GM19099 (cell line): ENCODE data around the gene ZBTB7A.

Experiments
- POLR2A ChIP-seq: IDR thresholded peaks from 3 replicates; pipeline ENCODE4 v1.6.1; 2011; ENCODE audit warnings: low read depth; ENCODE audit not compliant: insufficient read length; ENCODE audit errors: extremely low read depth

ZBTB7A gene

DNA sequence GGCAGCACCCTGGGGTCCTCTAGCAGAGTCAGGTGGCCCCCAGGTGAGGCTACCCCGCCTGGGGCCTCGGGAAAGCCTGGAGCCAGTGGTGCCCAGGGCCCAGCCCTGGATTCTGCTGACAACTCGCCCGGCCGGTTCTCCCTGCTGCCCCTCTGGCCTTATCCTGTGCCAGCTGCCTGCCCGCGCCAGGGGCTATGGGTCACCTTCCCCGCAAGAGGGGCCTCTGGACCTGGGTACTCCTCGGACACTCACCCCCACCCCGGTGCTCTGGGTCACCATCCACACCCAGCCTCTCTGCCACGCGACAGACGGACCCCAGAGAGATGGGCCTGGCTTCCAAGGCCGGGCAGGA is 24.0 kb downstream of the ZBTB7A start:
- no peak for TF ChIP-seq POLR2A

DNA sequence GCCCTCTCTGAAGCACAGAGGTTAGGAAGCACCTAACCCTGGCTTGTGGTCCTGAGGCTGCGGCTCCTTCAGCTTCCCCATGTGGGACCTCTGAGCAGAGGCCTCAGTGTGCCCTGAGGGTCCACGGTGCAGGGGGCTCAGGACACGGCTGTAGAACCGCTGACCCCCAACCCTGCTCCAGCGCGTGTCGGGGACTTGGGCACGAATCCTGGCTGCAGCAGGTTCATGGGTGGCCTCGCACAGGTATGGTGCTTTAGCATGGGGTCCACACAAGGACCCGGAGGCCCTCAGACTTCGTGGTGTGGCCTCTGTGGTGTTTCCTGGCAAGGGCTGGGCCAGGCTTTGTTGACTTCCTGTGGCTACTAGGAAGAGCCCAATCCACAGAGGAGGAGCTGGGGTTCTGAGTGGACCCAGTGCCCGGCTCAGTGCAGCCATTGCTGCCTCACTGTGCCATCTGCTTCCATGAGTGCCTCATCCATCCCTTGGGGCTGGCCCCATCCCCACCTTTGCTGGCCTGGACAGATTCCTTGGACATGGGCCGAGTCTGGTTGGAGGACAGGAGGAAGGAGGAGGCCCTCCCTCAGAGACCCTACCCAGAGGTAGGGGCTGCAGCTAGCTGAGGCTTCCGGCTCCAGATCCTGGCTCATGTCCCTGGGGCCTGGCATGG is 24.5 kb downstream of the ZBTB7A start:
- TF ChIP-seq POLR2A: no peak

DNA sequence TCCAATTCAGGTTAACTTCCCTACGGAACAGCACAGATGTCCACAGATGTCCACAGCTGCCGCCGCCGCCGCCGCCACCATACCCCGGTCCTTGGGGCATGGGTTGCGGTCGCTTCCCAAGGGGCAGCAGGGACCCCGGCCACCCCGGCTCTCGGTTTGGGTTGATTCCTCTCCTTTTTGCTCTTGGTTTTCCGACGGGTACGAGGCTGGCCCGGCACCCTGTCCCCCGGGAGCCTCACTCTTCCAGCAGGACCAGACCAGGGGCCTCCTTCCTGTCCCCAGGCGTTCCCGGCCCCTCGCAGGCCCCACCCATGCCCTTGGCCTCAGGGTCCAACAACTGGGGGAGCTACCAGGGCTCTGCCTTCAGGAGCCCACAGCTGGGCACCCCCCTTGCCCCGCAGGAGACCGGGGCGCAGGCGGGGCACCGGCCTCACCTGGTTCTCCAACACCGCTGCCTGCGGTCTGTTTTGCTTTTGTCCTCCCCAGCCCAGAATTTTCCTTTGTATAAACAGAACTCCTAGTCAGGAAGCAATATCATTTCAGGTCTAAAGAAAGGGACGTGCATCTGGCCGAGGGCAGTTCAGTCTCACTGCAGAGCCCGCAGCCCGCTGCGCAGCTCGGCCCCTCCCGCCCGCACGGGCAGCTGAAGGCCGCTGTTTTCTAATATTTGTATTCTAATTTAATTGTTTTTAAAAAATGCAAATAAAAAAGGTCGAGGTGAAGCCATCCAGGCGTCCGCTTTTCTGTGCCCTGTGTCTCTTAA is 27.9 kb downstream of the ZBTB7A start:
- TF ChIP-seq POLR2A: no peak

DNA sequence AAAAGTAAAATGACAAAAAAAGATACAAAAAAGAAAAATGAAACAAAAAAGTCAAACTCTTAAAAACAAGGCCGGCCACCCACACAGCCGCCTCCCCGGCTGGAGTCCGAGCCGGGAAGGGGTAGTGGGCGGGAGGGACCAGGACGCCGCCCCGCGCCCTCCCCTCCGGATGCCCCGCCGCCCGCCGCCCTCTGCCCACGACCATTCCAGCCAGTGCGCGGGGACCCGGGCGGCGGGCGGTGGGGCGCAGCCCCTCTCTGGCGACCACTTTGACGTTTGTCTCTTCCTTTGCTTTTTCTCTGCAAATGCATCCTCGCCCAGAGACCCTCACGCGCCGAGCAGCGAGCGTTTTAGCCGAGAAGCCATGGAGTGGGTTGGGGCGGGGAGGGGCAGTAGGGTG is 28.6 kb downstream of the ZBTB7A start:
- no peak for TF ChIP-seq POLR2A

DNA sequence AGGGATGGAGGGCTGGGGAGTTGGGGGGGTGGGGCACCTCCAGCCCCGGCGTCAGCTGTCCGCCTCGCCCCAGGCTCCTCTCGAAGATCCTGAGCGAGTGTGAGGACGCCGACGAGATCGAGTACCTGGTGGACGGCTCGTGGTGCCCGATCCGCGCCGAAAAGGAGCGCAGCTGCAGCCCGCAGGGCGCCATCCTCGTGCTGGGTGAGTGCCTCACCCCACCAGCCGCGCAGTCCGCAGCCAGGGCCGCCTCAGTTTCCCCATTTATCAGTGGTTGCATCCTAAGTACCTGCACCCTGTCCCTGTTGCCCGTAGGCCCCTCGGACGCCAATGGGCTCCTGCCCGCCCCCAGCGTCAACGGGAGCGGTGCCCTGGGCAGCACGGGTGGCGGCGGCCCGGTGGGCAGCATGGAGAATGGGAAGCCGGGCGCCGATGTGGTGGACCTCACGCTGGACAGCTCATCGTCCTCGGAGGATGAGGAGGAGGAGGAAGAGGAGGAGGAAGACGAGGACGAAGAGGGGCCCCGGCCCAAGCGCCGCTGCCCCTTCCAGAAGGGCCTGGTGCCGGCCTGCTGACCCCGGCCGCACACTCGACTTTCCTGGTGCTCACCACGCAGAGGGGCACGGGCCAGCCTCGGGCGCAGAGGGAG is 29.3 kb downstream of the ZBTB7A start:
- TF ChIP-seq POLR2A: no peak

DNA sequence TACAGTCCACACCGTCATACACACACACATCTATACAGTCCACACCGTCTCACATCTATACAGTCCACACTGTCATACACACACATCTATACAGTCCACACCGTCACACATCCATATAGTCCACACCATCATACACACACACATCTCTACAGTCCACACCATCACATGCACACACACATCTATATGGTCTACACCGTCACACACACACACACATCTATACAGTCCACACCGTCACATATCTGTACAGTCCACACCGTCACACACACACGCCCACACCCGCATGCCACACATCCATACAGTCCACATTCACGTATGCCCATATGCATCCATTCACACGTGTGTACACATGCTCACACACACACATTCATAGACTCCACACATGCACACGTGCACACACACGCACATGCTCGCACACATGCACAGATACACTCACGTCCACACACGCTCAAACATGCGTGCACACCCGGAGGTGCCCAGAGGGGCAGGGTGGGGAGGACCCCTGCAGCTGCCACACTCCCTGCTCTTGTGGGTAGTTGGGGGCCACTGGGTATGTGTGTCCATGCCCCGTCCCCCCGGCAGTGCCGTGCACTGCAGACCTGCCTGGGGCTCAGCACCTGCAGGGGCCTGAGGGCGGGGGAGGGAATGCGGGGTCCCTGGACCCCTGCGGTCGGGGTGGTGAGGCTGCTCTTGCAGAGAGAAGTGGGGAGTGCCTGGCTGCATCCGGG is 30.0 kb downstream of the ZBTB7A start:
- TF ChIP-seq POLR2A: no peak

DNA sequence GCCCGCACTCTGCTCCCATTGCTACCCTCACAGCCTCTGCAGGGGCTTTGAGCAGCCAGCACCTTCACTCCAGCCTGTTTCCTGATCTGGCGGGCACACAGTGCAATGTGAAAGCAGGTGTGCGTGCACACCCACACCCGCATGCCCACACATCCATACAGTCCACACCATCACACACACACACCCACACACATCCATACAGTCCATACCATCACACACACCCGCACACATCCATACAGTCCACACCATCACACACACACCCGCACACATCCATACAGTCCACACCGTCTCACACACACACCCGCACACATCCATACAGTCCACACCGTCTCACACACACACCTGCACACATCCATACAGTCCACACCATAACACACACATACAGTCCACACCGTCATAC is 31.1 kb downstream of the ZBTB7A start:
- no peak for TF ChIP-seq POLR2A

DNA sequence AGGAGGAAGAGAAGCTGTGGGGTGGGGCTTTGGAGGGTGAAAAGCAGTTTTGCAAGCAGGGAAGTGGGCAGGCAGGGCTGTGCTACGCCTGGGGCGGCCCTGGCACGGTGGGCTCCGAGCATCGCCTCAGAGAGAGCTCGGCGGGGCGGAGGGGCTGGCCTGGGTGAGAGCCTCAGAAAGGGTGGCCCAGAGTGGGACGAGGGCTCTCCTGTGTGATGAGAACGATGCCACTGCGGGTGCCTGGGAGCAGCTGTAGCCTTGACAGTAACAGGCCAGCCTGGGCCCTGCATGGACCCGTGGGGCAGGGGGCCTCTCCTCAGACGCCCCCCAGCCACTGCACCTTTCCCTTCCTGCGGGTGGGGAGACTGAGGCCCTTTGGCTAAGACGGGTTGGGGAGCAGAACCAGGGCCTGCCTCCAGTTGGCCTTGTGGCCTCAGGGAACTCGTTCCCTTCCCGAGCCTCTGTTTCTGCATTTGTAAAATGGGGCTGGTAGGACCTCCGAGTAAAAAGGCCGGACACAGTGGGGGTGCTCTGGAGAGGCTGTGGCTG is 31.6 kb downstream of the ZBTB7A start:
- no peak for TF ChIP-seq POLR2A

DNA sequence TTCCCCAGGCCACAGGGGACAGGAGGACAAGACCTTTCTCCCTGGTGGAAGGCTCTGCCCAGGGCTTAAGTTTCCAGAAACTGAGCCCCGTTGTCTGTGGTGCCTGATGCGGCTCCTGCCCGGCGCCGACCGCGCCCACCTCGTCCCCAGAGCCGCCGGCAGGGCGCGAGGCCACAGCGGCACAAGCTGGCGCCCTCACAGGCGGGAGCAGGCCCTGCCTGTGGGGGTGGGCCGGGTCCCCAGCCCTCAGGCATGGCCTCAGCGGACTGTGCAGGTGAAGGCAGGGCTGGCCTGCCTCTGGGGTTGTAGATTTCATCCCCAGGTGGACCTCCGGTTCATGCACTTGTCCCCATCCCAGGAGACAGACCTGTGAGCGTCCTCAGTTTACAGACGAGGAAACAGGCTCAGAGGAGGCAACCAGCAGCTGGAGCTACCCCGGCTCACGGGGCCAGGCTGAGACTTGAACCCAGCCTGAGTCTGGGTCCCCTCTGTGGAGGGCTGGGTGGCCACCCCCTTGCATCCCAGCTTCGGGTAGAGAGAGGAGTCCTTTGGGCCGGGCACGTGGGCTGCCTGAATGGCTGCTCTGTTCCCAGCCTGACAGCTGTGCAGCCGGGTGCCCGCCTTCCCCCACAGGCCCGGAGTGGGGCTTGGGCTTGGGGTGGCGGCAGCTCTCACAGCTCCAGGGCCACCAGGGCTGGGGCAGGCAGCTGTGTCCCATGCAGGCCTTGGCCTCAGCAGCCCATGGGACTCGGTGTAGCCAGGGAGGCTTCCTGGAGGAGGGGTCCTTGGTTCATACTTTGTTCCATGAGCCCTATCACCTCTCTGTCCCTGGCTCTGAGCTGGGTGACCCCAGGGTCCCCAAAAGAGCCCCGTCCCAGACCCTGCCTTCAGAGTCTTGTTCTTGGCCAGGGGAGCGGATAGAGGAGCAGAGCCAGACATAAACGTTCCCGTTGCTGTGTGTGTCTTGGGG is 32.4 kb downstream of the ZBTB7A start:
- TF ChIP-seq POLR2A: no peak

DNA sequence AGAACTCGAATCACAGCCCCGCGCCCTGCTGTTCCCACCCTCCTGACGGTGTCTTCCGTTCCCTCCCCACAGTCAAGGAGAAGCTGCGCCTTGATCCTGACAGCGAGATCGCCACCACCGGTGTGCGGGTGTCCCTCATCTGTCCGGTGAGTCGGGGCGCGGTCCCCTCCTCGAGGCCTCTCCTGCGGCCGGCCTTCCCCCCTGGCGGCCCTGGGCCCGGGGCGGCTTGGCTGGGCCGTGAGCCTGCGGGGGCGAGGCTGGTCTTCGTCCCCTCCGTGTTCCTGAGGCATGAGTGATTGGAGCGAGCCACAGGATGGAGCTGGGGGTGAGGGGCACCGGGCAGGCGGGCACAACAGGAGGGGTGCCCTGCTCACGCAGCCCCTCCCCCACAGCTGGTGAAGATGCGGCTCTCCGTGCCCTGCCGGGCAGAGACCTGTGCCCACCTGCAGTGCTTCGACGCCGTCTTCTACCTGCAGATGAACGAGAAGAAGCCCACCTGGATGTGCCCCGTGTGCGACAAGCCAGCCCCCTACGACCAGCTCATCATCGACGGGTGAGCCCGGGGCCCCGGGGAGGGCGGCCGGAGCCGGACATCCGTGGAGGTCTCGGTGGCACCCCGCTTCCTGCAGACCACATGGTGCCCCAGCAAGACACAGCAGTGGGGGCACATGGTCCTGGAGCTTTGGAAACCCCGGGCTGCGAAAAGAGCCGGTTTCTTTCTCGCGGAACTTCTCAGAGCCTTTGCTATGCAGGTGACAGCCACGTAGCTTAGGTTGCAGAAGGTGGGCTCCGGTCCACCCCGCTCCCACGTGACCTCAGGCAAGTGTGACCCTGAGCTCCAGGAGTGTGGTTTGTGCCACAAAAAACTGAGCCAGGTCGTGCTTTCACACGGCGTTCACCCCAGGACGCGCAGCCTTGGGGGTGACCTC is 33.4 kb downstream of the ZBTB7A start:
- TF ChIP-seq POLR2A: no peak

DNA sequence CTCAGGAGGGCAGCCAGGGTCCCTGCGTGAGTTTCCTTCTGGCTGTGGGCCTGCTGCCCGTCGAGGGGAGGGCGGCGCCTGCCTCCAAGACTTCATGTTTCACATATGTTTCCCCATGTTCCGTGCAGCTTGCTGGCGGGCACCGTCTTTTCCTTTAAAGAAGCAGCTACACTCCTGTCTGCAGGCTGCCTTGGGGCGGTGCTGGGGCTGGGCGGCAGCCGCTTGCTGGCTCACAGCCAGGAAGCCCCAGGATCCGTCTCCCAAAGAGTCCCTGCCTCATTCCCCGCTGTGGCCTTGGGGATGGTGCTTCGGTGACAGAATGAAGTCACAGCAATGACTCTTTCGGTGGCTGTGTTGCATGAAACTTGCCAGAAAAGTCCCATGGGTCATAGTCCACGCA is 34.3 kb downstream of the ZBTB7A start:
- TF ChIP-seq POLR2A: no peak

DNA sequence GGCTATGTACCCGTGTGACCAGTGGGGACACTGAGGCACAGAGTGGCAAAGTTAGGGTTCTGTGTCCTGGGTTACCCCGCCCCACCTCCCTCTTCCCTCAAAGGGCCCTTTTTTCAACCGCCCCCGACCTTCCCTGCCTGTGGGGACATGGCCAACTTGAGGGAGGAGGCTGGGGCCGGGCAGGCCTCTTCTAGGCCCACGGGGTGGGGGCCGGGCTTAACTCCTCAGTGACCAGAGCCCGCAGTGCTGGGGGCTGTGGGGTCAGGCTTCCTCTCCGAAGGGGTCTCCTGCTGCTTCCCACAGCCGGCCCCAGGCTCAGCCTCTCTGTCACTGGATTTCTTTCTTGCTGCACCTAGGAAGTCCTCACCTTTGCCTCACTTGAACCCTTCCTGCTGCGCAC is 35.3 kb downstream of the ZBTB7A start:
- TF ChIP-seq POLR2A: no peak

DNA sequence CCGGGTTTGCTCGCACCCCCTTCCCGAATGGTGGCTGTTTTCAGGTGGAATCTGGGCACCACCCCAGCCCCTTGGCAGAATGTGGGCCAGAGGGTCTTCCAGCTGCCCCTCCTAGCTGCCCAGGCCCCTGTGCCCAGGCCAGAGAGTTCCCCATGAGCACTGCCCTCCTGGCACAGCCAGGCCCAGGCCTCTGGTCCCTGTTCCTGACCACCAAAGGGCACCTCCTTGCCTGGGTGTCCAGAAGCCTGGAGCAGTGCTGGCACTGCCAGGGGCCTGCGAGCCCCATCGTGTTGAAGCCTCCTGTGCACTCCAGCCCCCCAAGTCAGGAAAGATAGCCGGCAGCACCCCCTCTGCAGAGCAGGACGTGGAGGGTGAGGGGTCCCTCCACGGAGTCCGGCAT is 35.7 kb downstream of the ZBTB7A start:
- TF ChIP-seq POLR2A: no peak
